Smooth muscle cell (in vitro differentiated cells): ENCODE results near the gene POU3F1. TPM values are rescaled to one million over a fixed set of nuclear protein-coding genes. Genes with fewer than 3 reads are reported as not detected.

ENCODE experiments used
- DNase-seq: peaks from one replicate; lab custom pipeline; 2025; ENCODE audit not compliant: unreplicated experiment; lab: John Stamatoyannopoulos, UW
- H2AFZ ChIP-seq: fragments of 200-600 bp; sonication (generic); 2 replicates; pipeline ENCODE4 v1.6.0; 2016; ENCODE audit warnings: antibody characterized with exemption, low read depth, mild to moderate bottlenecking
- H3F3A ChIP-seq: fragments of 200-600 bp; sonication (generic); 2 replicates; pipeline ENCODE4 v1.6.0; 2017; ENCODE audit warnings: antibody characterized with exemption, low read depth
- H3K27ac ChIP-seq: fragments of 200-600 bp; sonication (generic); 2 replicates; pipeline ENCODE4 v1.5.1; 2016; ENCODE audit warnings: low read depth, mild to moderate bottlenecking
- H3K27me3 ChIP-seq: fragments of 200-600 bp; sonication (generic); 2 replicates; pipeline ENCODE4 v1.6.1; 2016; ENCODE audit warnings: low read depth, mild to moderate bottlenecking
- H3K36me3 ChIP-seq: fragments of 200-600 bp; sonication (generic); 2 replicates; pipeline ENCODE4 v1.5.1; 2016; ENCODE audit warnings: low read depth
- H3K4me1 ChIP-seq: fragments of 200-600 bp; sonication (generic); 2 replicates; pipeline ENCODE4 v1.5.1; 2016; ENCODE audit warnings: low read depth
- H3K4me2 ChIP-seq: fragments of 200-600 bp; sonication (generic); 2 replicates; pipeline ENCODE4 v1.6.0; 2016; ENCODE audit warnings: mild to moderate bottlenecking
- H3K4me3 ChIP-seq: fragments of 200-600 bp; sonication (generic); 2 replicates; pipeline ENCODE4 v1.5.1; 2016; ENCODE audit warnings: mild to moderate bottlenecking
- H3K79me2 ChIP-seq: fragments of 200-600 bp; sonication (generic); 2 replicates; pipeline ENCODE4 v1.6.0; 2016; ENCODE audit warnings: low read depth, mild to moderate bottlenecking
- H3K9ac ChIP-seq: fragments of 200-600 bp; sonication (generic); 2 replicates; pipeline ENCODE4 v1.6.0; 2016; ENCODE audit warnings: low read depth
- H3K9me3 ChIP-seq: fragments of 200-600 bp; sonication (generic); replicated peaks from 2 replicates; pipeline ENCODE4 v1.5.1; 2016; ENCODE audit warnings: low read depth
- H4K20me1 ChIP-seq: fragments of 200-600 bp; sonication (generic); 2 replicates; pipeline ENCODE4 v1.6.0; 2016; ENCODE audit warnings: low read depth
- WGBS: methylation state at CpG from one replicate; pipeline ENCODE4 v1.1.7; 2016; ENCODE audit warnings: low lambda C conversion rate; 5-methylcytosine and 5-hydroxymethylcytosine counted together
- polyA plus RNA-seq: library from polyadenylated mRNA; unstranded; fragments of >200 nt; fragmentation: Nextera tagmentation; extraction: Ambion mirVana; gene quantifications from 2 replicates; pipeline ENCODE4 v1.2.1, GENCODE V29; 2016
- total RNA-seq: library from RNA; depleted of rRNA; stranded (reverse); fragments of >200 nt; gene quantifications from 2 replicates; pipeline ENCODE4 v1.2.3, GENCODE V29; 2014
- TF ChIP-seq, protein P1 (sequence below): fragments of 200-600 bp; sonication (generic); IDR thresholded peaks from 2 replicates; pipeline ENCODE4 v1.5.1; 2017; ENCODE audit warnings: borderline replicate concordance, mild to moderate bottlenecking, antibody characterized with exemption; ENCODE audit not compliant: insufficient read depth, poor library complexity, severe bottlenecking

POU3F1 gene
- total and polyA plus RNA-seq, 2 experiments from 2014 or later: 0.55 TPM; not detected in 1

DNA sequence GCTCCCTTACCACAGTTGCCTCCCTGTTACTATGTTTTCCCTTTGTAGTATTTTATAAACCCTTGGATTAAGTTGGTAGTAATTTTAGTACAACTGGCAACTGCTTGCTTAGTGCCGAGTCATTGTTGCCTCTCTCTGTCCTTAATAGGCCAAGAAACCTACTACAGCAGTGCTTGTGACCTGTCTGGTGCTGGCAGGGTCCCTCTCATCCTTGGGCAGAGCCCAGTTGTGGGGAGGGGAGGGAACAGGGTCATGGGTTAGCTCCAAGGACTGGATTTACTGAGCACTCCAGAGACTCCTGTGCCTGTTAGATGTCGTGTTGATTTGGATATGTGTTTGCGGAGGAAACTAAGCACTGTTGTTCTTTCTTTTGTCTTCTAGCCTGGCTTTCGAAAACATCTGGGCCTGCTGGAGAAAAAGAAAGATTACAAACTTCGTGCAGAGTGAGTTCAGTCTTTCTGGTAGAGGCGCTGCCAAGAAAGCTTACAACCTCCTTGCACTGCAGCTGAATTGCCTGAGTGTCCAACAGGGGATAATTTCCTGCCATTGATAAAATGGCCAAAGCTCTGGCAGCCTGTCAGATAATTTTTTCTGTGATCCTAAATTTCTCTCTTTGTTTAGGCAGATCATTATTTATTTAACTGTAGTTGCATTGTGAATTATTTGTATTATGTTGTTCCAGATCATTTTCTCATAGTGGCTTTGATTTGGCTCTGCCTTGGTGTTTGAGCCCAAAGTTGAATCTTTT is 30.4 kb downstream of the POU3F1 start:
- WGBS: 85% methylated on average over 6 of the region's 6 CpGs
- no peak for DNase-seq
- H3F3A ChIP-seq: peaks cover 5% of the 10 kb centered on the region
- H3K9ac ChIP-seq: no peak overlapping the region
- peaks cover 6% of the 10 kb centered on the region for H3K36me3 ChIP-seq
- no peak overlapping the region for H3K4me2 ChIP-seq
- peaks cover 8% of the 10 kb centered on the region for H3K4me1 ChIP-seq
- H3K79me2 ChIP-seq: peaks cover 70% of the 10 kb centered on the region
- no peaks in the 10 kb centered on the region for H3K27me3 ChIP-seq
- H3K4me3 ChIP-seq: no peak overlapping the region
- TF ChIP-seq, protein P1, sequence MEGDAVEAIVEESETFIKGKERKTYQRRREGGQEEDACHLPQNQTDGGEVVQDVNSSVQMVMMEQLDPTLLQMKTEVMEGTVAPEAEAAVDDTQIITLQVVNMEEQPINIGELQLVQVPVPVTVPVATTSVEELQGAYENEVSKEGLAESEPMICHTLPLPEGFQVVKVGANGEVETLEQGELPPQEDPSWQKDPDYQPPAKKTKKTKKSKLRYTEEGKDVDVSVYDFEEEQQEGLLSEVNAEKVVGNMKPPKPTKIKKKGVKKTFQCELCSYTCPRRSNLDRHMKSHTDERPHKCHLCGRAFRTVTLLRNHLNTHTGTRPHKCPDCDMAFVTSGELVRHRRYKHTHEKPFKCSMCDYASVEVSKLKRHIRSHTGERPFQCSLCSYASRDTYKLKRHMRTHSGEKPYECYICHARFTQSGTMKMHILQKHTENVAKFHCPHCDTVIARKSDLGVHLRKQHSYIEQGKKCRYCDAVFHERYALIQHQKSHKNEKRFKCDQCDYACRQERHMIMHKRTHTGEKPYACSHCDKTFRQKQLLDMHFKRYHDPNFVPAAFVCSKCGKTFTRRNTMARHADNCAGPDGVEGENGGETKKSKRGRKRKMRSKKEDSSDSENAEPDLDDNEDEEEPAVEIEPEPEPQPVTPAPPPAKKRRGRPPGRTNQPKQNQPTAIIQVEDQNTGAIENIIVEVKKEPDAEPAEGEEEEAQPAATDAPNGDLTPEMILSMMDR: no peak
- H3K27ac ChIP-seq: no peak overlapping the region
- H3K9me3 ChIP-seq: no peaks in the 10 kb centered on the region
- H4K20me1 ChIP-seq: peaks cover 56% of the 10 kb centered on the region
- no peak overlapping the region for H2AFZ ChIP-seq

DNA sequence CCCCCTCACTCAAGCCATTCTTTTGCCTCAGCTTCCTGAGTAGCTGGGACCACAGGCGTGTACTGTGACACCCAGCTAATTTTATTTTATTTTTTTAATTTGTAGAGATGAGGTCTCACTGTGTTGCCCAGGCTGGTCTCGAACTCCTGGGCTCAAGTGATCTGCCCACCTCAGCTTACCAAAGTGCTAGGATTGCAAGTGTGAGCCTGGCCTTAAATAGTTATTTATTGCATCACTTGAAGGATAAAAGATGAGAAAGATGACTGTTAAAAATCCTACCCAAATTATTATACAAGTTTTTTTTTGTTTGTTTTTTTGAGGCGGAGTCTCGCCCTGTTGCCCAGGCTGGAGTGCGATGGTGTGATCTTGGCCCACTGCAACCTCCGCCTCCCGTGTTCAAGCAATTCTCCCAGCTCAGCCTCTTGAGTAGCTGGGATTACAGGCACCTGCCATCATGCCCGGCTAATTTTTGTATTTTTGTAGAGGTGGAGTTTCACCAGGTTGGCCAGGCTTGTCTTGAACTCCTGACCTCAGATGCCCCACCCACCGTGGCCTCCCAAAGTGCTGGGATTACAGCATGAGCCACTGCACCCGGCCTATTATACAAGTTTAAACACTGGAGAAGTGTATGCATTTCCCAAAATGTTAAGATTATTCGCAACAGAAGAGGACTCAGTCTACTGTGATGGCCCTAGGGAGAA is 31.7 kb downstream of the POU3F1 start:
- Histone ChIP-seq H3K79me2 (peaks cover 65% of the 10 kb centered on the region), H3K4me2 (no peak overlapping the region), H4K20me1 (peaks cover 49% of the 10 kb centered on the region), H3K9ac (no peak overlapping the region), H3K9me3 (no peaks in the 10 kb centered on the region), H3K27ac (peak overlapping the region; percentile 21), H3F3A (peaks cover 8% of the 10 kb centered on the region), H3K27me3 (no peaks in the 10 kb centered on the region), H3K36me3 (peaks cover 6% of the 10 kb centered on the region), H3K4me1 (peaks cover 8% of the 10 kb centered on the region), H3K4me3 (no peak overlapping the region), H2AFZ (no peak overlapping the region)
- WGBS: 94% methylated on average over 11 of the region's 11 CpGs
- TF ChIP-seq, protein P1: no peak
- DNase-seq: no peak

DNA sequence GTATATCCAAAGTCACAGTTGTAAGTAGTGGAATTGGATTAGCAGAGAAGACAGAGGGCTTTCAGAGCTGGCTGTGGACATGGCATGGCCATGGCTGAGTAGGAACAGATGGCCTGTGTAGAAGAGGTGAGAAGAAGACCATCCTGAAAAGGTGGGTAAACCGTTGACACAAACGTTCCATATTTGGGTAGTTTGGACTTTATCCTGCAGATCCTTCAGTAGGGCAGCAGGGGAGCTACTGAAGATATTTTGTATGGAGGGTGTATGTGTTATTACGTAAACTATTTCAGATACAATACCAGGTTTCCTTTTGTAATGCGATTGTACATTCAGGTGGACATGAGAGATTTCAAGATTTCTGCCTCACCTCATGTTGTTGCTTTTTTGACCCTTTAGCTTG is 32.4 kb downstream of the POU3F1 start:
- no peak overlapping the region for H3K9ac ChIP-seq
- DNase-seq: no peak

More for the DNA sequence above, 32.4 kb downstream of the POU3F1 start:
- Histone ChIP-seq H3K27ac (peak overlapping the region; percentile 21), H2AFZ (no peak overlapping the region), H3K4me1 (peaks cover 12% of the 10 kb centered on the region), H3F3A (peaks cover 15% of the 10 kb centered on the region), H3K79me2 (peaks cover 59% of the 10 kb centered on the region), H3K4me3 (peak overlapping the region; percentile 67), H4K20me1 (peaks cover 44% of the 10 kb centered on the region), H3K27me3 (no peaks in the 10 kb centered on the region), H3K4me2 (peak overlapping the region; percentile 83), H3K9me3 (no peaks in the 10 kb centered on the region), H3K36me3 (peaks cover 6% of the 10 kb centered on the region)
- TF ChIP-seq, protein P1: no peak
- 92% methylated on average over 4 of the region's 4 CpGs for WGBS
